Peyer's patch (tissue), 4 donors: ENCODE measurements around the gene HNRNPL.
"Not testable (repeated sequence)": the region's sequence is repeated elsewhere in the genome, so short reads cannot be mapped to it uniquely, and the experiment has no call there.

Source experiments
- POLR2A ChIP-seq, 2 donors: fragments of 450-650 bp; IDR thresholded peaks; one replicate each; pipeline ENCODE4 v1.5.1; 2017; ENCODE audit warnings: antibody characterized with exemption in 2 of 2, mild to moderate bottlenecking in 2 of 2, moderate library complexity in 2 of 2
- TF ChIP-seq, protein P1 (sequence below), 6 experiments: fragments of 450-650 bp in 4 of 6; fragments of 200-600 bp in 2 of 6; sonication (generic) in 1 of 6; IDR thresholded peaks; one replicate each; pipeline ENCODE4 v1.5.1; 2017 to 2019; ENCODE audit warnings: antibody characterized with exemption in 6 of 6, mild to moderate bottlenecking in 3 of 6, moderate library complexity in 1 of 6

GRCh38 chr19:38797781-38798180, 52.0 kb downstream of the HNRNPL start:
- TF ChIP-seq, protein P1, sequence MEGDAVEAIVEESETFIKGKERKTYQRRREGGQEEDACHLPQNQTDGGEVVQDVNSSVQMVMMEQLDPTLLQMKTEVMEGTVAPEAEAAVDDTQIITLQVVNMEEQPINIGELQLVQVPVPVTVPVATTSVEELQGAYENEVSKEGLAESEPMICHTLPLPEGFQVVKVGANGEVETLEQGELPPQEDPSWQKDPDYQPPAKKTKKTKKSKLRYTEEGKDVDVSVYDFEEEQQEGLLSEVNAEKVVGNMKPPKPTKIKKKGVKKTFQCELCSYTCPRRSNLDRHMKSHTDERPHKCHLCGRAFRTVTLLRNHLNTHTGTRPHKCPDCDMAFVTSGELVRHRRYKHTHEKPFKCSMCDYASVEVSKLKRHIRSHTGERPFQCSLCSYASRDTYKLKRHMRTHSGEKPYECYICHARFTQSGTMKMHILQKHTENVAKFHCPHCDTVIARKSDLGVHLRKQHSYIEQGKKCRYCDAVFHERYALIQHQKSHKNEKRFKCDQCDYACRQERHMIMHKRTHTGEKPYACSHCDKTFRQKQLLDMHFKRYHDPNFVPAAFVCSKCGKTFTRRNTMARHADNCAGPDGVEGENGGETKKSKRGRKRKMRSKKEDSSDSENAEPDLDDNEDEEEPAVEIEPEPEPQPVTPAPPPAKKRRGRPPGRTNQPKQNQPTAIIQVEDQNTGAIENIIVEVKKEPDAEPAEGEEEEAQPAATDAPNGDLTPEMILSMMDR (IDR thresholded peaks at IDR 0.05) = not testable (repeated sequence)
- TF ChIP-seq POLR2A (IDR thresholded peaks at IDR 0.05) = not testable (repeated sequence)
